ENCODE measurements around the gene CLIC6.

GRCh38 chr21:34642211-34643075 is 26.4 kb upstream of the CLIC6 start:
- TF ChIP-seq CTCF (conservative IDR thresholded peaks at IDR 0.05) = no peak
- TF ChIP-seq ZFX (IDR thresholded peaks at IDR 0.05) = no peak

Measured in C4-2B (cell line).